ENCODE results near the gene PRR29.
"Not testable (repeated sequence)": the region's sequence is repeated elsewhere in the genome, so short reads cannot be mapped to it uniquely, and the experiment has no call there.

PRR29 gene

DNA sequence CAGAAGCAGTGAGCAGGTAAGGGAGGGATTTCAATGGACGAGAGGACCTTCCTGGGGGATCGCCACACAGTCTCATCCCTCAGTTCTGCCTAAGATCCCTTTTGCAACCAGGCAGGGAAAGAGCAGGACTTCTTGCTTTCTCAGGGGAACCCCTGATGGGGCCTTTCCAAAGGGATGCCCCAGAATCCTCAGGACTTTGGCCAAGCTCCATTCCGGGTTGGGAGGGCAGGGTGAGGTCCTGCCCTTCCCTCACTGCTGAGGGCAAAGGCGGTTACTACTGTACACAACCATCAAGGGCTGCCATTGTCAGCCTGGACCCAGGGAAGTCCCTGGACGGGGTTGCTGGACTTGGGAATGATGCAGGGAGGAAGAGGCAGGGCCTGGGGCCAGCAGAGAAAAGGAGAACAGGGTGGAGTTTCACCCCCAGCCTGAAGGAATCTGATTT lies 9.7 kb downstream of the PRR29 start:
- no peaks in the 10 kb centered on the region for H3K27me3 Mint-ChIP-seq
- H3K36me3 Mint-ChIP-seq (ENCODE audit: low read depth), result peaks cover 27% of the 10 kb centered on the region
- no peak for ATAC-seq
- no peak overlapping the region for H3K27ac Mint-ChIP-seq
- H3K4me1 Mint-ChIP-seq, result peaks cover 54% of the 10 kb centered on the region
- no peak for DNase-seq
- H3K9me3 Mint-ChIP-seq, result no peaks in the 10 kb centered on the region
- no peak overlapping the region for H3K4me3 Mint-ChIP-seq

DNA sequence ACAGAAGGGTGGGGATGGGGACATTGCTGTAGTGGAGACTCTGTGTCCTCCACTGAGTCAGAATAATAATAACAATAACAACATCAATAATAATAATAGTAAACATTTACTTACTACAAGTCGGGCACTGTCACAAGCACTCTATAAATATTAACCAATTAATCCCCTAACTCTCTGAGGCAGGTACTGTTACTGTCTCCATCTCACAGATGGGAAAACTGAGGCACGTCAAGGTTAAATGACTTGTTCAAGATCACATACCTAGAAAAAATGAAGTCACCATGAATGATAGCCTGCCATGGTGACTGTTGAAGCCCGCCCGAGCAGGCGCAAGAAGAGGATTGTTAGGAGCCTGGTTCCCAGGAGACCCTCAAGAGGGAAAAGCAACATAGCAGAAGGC lies 10.2 kb downstream of the PRR29 start:
- peak overlapping the region; percentile 71 for H3K27ac Mint-ChIP-seq
- ATAC-seq, result no peak
- H3K36me3 Mint-ChIP-seq (ENCODE audit: low read depth), result peaks cover 25% of the 10 kb centered on the region

DNA sequence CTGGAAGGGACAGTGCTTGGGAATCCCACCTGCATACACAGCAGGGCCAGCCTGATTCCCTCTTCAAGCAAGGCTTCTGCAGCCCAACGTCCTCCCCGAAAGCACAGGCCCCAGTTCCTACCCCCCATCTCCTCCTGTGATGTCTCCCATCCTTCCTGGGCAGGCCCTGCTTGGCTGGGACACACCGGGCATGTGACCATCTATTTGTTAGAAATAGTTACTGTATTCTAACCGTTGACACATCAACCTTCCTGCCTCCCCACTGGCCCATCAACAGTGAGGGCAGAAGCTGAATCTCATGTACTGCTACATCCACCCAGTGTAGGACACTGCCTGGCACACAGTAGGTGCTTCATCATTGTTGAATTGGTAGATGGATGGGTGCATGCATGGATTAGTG lies 10.7 kb downstream of the PRR29 start:
- Mint-ChIP-seq H3K27ac (peak overlapping the region; percentile 71), H3K9me3 (no peaks in the 10 kb centered on the region), H3K4me1 (peaks cover 63% of the 10 kb centered on the region), H3K4me3 (no peak overlapping the region), H3K36me3 (ENCODE audit: low read depth) (peaks cover 21% of the 10 kb centered on the region), H3K27me3 (no peaks in the 10 kb centered on the region)
- DNase-seq (no peak), ATAC-seq (no peak)

More for the DNA sequence above, 10.2 kb downstream of the PRR29 start:
- Mint-ChIP-seq H3K4me3 (no peak overlapping the region), H3K4me1 (peaks cover 59% of the 10 kb centered on the region), H3K27me3 (no peaks in the 10 kb centered on the region), H3K9me3 (no peaks in the 10 kb centered on the region)
- no peak for DNase-seq

DNA sequence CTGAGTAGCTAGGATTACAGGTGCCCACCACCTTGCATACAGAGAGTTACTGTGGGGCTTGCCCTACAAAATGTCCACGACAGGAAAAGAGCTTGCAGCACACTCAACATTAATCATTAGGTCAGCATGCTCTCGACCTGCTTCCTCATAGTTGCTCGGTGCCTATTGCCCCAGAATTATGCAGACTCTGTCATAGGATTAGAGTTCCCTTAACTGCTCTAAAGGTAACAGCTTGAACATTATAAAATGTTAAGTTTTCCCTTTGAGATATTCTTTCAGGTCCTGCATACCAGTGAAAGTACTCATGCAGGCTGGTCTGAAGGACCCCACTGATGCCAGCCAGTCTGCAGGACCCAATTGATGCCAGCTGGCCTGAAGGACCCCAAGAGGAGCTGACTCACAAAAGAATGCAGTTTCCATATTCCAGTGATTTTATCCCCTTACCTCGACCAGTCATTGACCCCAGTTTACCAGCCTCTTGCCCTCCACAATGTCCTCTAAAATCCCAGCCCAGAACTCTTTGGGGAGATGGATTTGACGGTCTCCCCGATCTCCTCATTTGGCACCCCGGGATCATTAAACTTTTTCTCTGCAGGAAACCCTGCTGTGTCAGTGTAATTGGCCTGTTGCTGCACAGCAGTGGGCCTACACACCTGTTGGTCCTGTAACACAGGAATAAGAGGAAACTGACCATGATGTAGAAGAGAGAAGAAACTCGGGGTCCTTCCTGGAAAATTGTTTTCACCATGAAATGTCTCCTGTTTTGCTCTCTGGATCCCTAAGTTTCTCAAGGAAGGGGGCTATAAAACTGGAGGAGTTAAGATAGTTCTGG lies 11.6 kb downstream of the PRR29 start:
- Mint-ChIP-seq H3K27ac (peak overlapping the region; percentile 37), H3K27me3 (no peaks in the 10 kb centered on the region), H3K4me3 (no peak overlapping the region), H3K9me3 (no peaks in the 10 kb centered on the region), H3K36me3 (ENCODE audit: low read depth) (peaks cover 21% of the 10 kb centered on the region), H3K4me1 (peaks cover 71% of the 10 kb centered on the region)
- DNase-seq (no peak), ATAC-seq (no peak)

DNA sequence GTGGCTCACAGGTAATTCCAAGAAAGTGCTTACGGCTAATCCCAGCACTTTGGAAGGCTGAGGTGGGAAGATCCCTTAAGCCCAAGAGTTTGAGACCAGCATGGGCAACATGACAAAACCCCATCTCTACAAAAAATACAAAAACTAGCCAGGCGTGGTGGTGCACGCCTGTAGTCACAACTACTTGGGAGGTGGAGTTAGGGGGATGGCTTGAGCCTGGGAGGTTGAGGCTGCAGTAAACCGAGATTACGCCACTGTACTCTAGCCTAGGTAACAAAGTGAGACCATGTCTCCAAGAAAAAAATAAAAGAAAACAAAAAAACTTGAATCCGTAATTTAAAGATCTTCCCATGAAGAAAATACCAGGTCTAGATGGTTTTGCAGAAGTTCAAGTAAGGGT lies 17.3 kb downstream of the PRR29 start:
- ATAC-seq, result no peak
- peak overlapping the region; percentile 78 for H3K4me3 Mint-ChIP-seq
- H3K36me3 Mint-ChIP-seq (ENCODE audit: low read depth), result peaks cover 17% of the 10 kb centered on the region
- no peaks in the 10 kb centered on the region for H3K27me3 Mint-ChIP-seq
- no peak for DNase-seq
- no peaks in the 10 kb centered on the region for H3K9me3 Mint-ChIP-seq
- H3K27ac Mint-ChIP-seq, result peak overlapping the region; percentile 90
- peaks cover 78% of the 10 kb centered on the region for H3K4me1 Mint-ChIP-seq

DNA sequence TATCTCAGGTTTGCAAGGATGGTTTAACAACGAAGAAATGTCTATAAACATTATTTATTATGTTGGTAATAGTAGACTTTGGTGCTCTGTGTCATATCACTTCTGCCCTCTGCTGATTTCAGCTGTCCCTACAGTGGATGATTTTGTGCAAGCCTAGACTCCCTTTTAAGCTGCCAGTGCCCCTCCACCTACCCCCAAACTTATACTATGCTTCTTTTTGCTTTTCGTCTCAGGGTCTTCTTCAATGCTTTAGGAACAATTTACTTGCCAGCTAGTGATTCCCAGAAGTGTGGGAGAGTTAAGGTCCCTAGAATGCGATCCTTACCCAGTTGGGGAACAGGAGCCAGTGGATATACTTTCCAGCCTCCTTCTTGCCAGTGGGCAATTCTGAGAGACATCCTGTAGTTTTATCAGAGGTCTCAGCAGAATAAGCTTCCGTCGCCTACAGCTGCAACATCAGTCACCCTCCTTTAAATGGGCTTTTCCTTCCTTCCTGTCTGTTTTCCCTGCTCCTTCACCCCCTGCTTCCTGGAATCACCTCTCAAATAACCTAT lies 18.2 kb downstream of the PRR29 start:
- Mint-ChIP-seq H3K4me3 (peak overlapping the region; percentile 78), H3K4me1 (peaks cover 80% of the 10 kb centered on the region), H3K27ac (peak overlapping the region; percentile 90), H3K36me3 (ENCODE audit: low read depth) (peaks cover 12% of the 10 kb centered on the region), H3K9me3 (no peaks in the 10 kb centered on the region), H3K27me3 (no peaks in the 10 kb centered on the region)
- DNase-seq (no peak), ATAC-seq (peak; percentile 22)

DNA sequence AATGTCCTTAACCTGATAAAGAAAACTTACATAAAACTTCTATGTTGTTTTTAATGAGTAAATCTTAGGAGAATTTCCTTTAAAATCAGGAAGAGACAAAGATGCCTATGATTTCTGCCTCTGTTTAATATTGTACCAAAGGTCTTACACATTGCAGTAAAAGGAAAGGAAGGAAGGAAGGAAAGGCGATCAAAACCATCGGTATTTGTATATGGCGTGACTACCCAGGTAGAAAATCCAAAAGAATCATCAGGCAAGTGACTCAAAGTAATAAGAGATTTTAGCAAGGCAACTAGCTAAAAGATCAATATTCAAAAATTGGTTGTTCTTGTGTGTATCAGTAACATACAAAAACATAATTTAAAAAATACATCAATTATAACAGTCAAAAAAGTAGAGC lies 18.8 kb downstream of the PRR29 start:
- no peaks in the 10 kb centered on the region for H3K9me3 Mint-ChIP-seq
- DNase-seq (no peak), ATAC-seq (no peak)
- H3K4me1 Mint-ChIP-seq, result peaks cover 80% of the 10 kb centered on the region
- H3K27me3 Mint-ChIP-seq, result no peaks in the 10 kb centered on the region
- H3K27ac Mint-ChIP-seq, result peak overlapping the region; percentile 90
- H3K4me3 Mint-ChIP-seq, result peak overlapping the region; percentile 78
- peaks cover 6% of the 10 kb centered on the region for H3K36me3 Mint-ChIP-seq (ENCODE audit: low read depth)

DNA sequence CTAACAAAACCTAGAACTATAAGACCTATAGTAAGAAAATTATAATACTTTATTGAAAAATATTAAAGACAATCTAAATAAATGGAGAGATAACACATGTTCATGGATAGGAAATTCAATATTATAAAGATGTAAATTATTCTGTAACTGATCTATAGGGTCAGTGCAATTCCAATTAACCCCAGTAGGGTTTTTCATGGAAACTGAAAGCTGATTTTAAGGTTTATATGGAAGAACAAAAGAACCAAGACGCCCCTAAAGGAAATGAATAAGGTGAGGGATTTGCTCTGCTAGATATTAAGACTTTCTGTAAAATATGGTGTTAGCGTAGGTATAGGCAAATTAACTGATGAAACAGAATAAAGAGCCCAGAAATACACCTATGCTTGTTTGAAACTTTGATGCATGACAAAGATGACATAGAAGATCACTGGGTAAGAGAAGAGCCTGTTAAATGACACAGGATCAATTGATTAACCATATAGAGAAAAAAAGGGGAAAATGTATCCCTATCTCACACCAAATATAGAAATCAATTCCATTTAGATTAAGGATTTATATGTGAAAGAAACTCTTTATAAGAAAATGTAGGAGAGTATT lies 19.3 kb downstream of the PRR29 start:
- Mint-ChIP-seq H3K4me1 (peaks cover 84% of the 10 kb centered on the region), H3K4me3 (peak overlapping the region; percentile 99), H3K27me3 (no peaks in the 10 kb centered on the region), H3K36me3 (ENCODE audit: low read depth) (peaks cover 5% of the 10 kb centered on the region), H3K27ac (peak overlapping the region; percentile 90), H3K9me3 (no peaks in the 10 kb centered on the region)
- DNase-seq (no peak), ATAC-seq (no peak)

DNA sequence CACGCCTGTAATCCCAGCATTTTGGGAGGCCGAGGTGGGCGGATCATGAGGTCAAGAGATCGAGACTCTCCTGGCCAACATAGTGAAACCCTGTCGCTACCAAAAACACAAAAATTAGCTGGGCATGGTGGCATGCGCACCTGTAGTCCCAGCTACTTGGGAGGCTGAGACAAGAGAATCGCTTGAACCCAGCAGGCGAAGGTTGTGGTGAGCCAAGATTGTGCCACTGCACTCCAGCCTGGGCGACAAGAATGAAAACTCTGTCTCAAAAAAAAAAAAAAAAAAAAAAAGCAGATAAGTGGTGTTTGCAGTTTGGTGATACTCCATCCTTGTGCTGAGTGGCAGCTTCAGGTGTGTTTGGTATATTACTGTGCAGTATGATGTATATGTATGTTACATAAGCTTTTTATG lies 21.4 kb downstream of the PRR29 start:
- Mint-ChIP-seq H3K4me1 (peaks cover 80% of the 10 kb centered on the region), H3K27ac (peak overlapping the region; percentile 99), H3K4me3 (peak overlapping the region; percentile 99)
- H3K36me3 Mint-ChIP-seq (ENCODE audit: low read depth); DNase-seq; H3K27me3 Mint-ChIP-seq; ATAC-seq; H3K9me3 Mint-ChIP-seq: not testable (repeated sequence)

DNA sequence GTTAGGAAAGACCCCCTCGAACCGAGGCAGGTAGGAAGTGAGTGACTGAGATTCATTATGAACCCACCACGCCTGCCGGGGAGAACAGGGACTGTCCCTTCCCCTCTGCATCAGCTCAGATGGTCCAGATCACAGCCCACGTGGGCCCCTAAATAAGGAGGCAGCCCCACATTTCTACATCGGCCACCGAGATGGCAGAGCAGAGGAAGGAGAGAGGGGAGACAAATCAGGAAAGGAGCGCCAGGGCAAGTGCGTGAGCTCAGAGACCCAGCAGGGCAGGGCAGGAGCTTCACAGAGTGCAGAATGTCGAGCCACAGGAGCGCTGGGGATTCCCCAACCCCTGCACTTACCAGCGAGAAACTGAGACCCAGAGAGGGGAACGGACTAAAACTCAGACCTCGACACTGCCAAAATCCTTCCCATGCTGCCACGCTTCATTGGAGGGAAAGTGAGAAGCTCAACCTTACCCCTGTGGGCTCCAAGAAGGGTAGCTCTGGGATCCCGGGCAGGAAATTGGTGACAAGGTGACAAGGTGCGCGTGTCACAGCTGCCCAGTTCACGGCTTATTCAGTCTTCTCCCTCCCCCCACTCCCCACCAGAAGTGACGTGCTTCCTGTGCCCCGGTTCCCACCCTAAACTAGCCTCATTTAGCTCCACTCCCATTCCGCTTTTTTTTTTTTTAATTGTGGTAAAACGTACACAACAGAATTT lies 22.1 kb downstream of the PRR29 start, which contains the start of gene ICAM2:
Gene ICAM2 (minus strand): TSS at position 578 of the 711 bp plus-strand sequence. CDS start 13,942 bp downstream, outside the sequence.
- H3K9me3 Mint-ChIP-seq, result no peaks in the 10 kb centered on the region
- DNase-seq (peak; percentile 85), ATAC-seq (peak; percentile 75)
- peaks cover 82% of the 10 kb centered on the region for H3K4me1 Mint-ChIP-seq
- H3K27ac Mint-ChIP-seq, result peak within 1 kb of the TSS; percentile 99
- peaks cover 3% of the 10 kb centered on the region for H3K36me3 Mint-ChIP-seq (ENCODE audit: low read depth)
- H3K27me3 Mint-ChIP-seq, result no peaks in the 10 kb centered on the region
- peak within 1 kb of the TSS; percentile 99 for H3K4me3 Mint-ChIP-seq

DNA sequence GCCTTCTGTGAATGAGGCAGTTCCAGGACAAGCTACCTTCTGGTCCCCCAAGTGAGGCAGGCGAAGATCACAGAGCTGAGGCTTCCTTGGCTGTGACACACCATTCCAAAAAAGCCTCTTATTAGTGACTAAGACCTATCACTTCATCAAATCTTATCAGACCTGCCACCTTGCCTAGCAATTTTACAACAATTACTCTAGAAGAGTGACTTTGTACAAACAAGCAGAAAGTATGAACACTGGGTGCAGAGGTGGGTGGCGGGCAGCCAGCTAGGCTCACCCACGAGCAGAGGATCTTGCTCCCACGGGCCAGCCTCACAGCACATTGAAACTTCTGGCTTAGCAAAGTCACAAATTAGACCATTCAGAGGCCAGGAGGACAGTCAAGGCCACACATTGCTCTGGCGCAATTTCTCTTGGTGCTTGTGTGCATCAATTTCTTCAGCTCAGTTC lies 24.5 kb downstream of the PRR29 start:
- Mint-ChIP-seq H3K36me3 (ENCODE audit: low read depth) (peaks cover under 1% of the 10 kb centered on the region), H3K27me3 (no peaks in the 10 kb centered on the region), H3K9me3 (no peaks in the 10 kb centered on the region), H3K4me1 (peaks cover 75% of the 10 kb centered on the region), H3K27ac (peak overlapping the region; percentile 99), H3K4me3 (peak overlapping the region; percentile 58)
- DNase-seq (no peak), ATAC-seq (no peak)

DNA sequence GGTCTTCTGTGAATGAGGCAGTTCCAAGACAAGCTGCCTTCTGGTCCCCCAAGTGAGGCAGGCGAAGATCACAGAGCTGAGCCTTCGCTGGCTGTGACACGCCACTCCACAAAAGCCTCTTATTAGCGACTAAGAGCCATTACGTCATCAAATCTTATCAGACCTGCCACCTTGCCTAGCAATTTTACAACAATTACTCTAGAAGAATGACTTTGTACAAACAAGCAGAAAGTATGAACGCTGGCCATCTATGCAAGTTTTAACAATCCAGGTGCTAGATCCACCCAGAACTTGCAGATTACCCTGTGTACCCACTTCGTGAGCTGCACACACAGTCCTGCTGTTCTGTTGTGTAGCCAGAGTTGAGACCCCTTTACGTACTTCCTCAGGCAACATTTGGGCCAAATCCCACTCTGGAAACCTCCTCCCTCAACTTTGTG lies 26.1 kb downstream of the PRR29 start:
- H3K4me1 Mint-ChIP-seq, result peaks cover 69% of the 10 kb centered on the region
- H3K36me3 Mint-ChIP-seq (ENCODE audit: low read depth), result no peaks in the 10 kb centered on the region
- H3K27ac Mint-ChIP-seq, result peak overlapping the region; percentile 86
- H3K4me3 Mint-ChIP-seq, result no peak overlapping the region
- DNase-seq (no peak), ATAC-seq (no peak)
- no peaks in the 10 kb centered on the region for H3K27me3 Mint-ChIP-seq
- no peaks in the 10 kb centered on the region for H3K9me3 Mint-ChIP-seq

DNA sequence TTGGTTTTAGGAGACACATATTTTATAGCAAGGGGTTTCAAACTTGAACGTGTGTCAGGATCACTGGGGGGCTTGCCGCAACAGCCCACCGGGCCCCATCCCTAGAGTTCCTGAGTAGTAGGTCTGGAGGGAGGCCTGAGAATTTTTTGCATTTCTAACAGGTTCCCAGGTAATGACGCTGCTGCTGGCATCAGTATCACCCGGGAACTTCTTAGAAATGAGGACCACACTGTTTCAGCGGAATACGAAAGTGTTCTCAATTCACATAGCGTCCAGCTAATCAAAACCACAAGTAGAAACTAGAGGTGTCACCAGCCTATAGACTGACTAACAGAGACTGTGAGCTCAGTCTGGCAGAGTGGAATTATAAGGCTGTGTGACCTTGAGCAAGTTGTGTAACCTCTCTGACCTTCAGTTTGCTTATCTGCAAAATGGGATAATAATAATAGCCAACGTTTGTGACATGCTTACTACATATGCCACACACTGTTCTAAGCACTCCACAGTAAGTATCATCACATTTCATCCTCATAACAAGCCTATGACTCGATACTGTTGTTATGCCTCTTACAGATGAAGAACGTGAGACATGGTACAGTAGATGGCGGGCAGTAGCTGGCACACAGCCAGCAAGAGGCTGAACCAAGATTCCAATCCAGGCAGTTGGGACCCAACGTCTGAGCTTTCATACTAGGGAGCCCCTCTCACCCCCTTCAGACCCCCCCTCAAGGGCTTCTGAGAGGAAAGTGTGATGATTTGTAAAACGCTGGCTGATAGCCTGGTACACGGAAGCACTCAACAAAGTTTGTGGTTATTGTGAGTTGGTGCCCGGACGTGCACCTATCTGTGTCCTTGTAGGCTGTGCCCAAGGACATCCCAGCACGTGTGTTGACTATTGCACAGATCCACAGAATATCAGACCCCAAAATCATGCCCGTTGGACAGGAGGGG lies 26.9 kb downstream of the PRR29 start:
- H3K27me3 Mint-ChIP-seq, result no peaks in the 10 kb centered on the region
- peak; percentile 38 for ATAC-seq
- H3K27ac Mint-ChIP-seq, result peak overlapping the region; percentile 86
- H3K36me3 Mint-ChIP-seq (ENCODE audit: low read depth), result no peaks in the 10 kb centered on the region
- H3K4me1 Mint-ChIP-seq, result peaks cover 68% of the 10 kb centered on the region
- H3K9me3 Mint-ChIP-seq, result no peaks in the 10 kb centered on the region
- DNase-seq, result peak; percentile 41
- H3K4me3 Mint-ChIP-seq, result peak overlapping the region; percentile 70

Measured in activated naive CD8-positive, alpha-beta T cell treated with anti-CD3 and anti-CD28 coated beads, Interleukin-2, amount 50 U/mL, for 24 hours (primary cell).